PC-3 (cell line): ENCODE results near the gene ANTKMT.

Experiments
- EZH2 ChIP-seq: fragments of 300-600 bp; sonication (generic); IDR thresholded peaks from one replicate; pipeline ENCODE4 v1.6.1; 2017; ENCODE audit warnings: antibody characterized with exemption, mild to moderate bottlenecking, low read length; ENCODE audit not compliant: unreplicated experiment
- EZH2phosphoT487 ChIP-seq: fragments of 300-600 bp; sonication (generic); IDR thresholded peaks from 2 replicates; pipeline ENCODE4 v1.6.1; 2018; ENCODE audit warnings: mild to moderate bottlenecking, antibody characterized with exemption, low read length, borderline replicate concordance
- TF ChIP-seq, protein P1 (sequence below): fragments of 300-600 bp; sonication (generic); conservative IDR thresholded peaks from 2 replicates; pipeline ENCODE4 v1.5.1; 2017; ENCODE audit warnings: antibody characterized with exemption, low read depth, mild to moderate bottlenecking, low read length

DNA sequence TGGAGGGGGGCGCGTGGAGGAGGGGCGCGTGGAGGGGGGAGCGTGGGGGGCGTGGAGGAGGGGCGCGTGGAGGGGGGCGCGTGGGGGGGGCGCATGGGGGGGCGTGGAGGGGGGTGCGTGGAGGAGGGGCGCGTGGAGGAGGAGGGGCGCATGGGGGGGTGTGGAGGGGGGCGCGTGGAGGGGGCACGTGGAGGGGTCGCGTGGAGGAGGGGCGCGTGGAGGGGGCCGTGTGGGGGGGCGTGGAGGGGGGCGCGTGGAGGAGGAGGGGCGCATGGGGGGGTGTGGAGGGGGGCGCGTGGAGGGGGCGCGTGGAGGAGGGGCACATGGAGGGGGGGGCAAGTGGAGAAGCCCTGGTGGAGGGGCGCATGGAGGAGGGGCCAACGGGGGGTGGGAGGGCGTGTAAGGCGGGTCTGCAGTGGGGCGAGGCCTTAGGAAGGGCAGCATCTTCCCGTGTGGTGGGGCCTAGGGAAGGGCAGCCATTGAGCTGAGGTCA lies 46.8 kb downstream of the ANTKMT start:
- TF ChIP-seq, protein P1, sequence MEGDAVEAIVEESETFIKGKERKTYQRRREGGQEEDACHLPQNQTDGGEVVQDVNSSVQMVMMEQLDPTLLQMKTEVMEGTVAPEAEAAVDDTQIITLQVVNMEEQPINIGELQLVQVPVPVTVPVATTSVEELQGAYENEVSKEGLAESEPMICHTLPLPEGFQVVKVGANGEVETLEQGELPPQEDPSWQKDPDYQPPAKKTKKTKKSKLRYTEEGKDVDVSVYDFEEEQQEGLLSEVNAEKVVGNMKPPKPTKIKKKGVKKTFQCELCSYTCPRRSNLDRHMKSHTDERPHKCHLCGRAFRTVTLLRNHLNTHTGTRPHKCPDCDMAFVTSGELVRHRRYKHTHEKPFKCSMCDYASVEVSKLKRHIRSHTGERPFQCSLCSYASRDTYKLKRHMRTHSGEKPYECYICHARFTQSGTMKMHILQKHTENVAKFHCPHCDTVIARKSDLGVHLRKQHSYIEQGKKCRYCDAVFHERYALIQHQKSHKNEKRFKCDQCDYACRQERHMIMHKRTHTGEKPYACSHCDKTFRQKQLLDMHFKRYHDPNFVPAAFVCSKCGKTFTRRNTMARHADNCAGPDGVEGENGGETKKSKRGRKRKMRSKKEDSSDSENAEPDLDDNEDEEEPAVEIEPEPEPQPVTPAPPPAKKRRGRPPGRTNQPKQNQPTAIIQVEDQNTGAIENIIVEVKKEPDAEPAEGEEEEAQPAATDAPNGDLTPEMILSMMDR: no peak
- TF ChIP-seq EZH2 (no peak), EZH2phosphoT487 (no peak)
